Measurements from ENCODE around the gene B4GALNT2. TPM values are rescaled to one million over a fixed set of nuclear protein-coding genes. Genes with fewer than 3 reads are reported as not detected.

Gene B4GALNT2
- total RNA-seq, 1 donor from 2014 or later: not detected

- no peak overlapping the region for H3K4me3 Mint-ChIP-seq
- H3K27me3 Mint-ChIP-seq (ENCODE audit: low read depth): peaks cover 16% of the 10 kb centered on the region
- no peak overlapping the region for H3K27ac Mint-ChIP-seq (ENCODE audit: unreplicated experiment)
- H3K9me3 Mint-ChIP-seq: no peaks in the 10 kb centered on the region
- H3K36me3 Mint-ChIP-seq (ENCODE audit: low read depth): no peaks in the 10 kb centered on the region
- TF ChIP-seq CTCF (conservative IDR thresholded peaks at IDR 0.05): no peak
- DNase-seq (ENCODE audit: low read depth, low spot score): no peak
- H3K4me1 Mint-ChIP-seq: no peaks in the 10 kb centered on the region
Measured at GRCh38 chr17:49151996-49152395, 19.4 kb downstream of the B4GALNT2 start.

GRCh38 chr17:49156256-49156655 is 23.7 kb downstream of the B4GALNT2 start:
- H3K27ac Mint-ChIP-seq (ENCODE audit: unreplicated experiment): no peak overlapping the region
- no peaks in the 10 kb centered on the region for H3K36me3 Mint-ChIP-seq (ENCODE audit: low read depth)
- no peak for DNase-seq (ENCODE audit: low read depth, low spot score)
- H3K27me3 Mint-ChIP-seq (ENCODE audit: low read depth): peaks cover 47% of the 10 kb centered on the region
- H3K9me3 Mint-ChIP-seq: no peaks in the 10 kb centered on the region
- no peak for TF ChIP-seq CTCF (conservative IDR thresholded peaks at IDR 0.05)
- no peaks in the 10 kb centered on the region for H3K4me1 Mint-ChIP-seq
- no peak overlapping the region for H3K4me3 Mint-ChIP-seq

- TF ChIP-seq CTCF (conservative IDR thresholded peaks at IDR 0.05): no peak
- DNase-seq (ENCODE audit: low read depth, low spot score): no peak
- H3K27me3 Mint-ChIP-seq (ENCODE audit: low read depth): peaks cover 56% of the 10 kb centered on the region
- no peaks in the 10 kb centered on the region for H3K36me3 Mint-ChIP-seq (ENCODE audit: low read depth)
- H3K4me1 Mint-ChIP-seq: no peaks in the 10 kb centered on the region
- no peak overlapping the region for H3K4me3 Mint-ChIP-seq
- H3K9me3 Mint-ChIP-seq: no peaks in the 10 kb centered on the region
- no peak overlapping the region for H3K27ac Mint-ChIP-seq (ENCODE audit: unreplicated experiment)
Measured at GRCh38 chr17:49157784-49158183, 25.2 kb downstream of the B4GALNT2 start.

GRCh38 chr17:49162866-49163265 is 30.3 kb downstream of the B4GALNT2 start:
- no peak for TF ChIP-seq CTCF (conservative IDR thresholded peaks at IDR 0.05)
- Mint-ChIP-seq H3K27ac (ENCODE audit: unreplicated experiment) (no peak overlapping the region), H3K4me1 (no peaks in the 10 kb centered on the region), H3K36me3 (ENCODE audit: low read depth) (no peaks in the 10 kb centered on the region), H3K9me3 (no peaks in the 10 kb centered on the region), H3K27me3 (ENCODE audit: low read depth) (peaks cover 83% of the 10 kb centered on the region), H3K4me3 (no peak overlapping the region)
- no peak for DNase-seq (ENCODE audit: low read depth, low spot score)

- no peak for TF ChIP-seq CTCF (conservative IDR thresholded peaks at IDR 0.05)
- DNase-seq (ENCODE audit: low read depth, low spot score): no peak
- H3K4me1 Mint-ChIP-seq: no peaks in the 10 kb centered on the region
- H3K9me3 Mint-ChIP-seq: no peaks in the 10 kb centered on the region
- no peak overlapping the region for H3K4me3 Mint-ChIP-seq
- H3K27ac Mint-ChIP-seq (ENCODE audit: unreplicated experiment): no peak overlapping the region
- H3K27me3 Mint-ChIP-seq (ENCODE audit: low read depth): peaks cover 82% of the 10 kb centered on the region
- no peaks in the 10 kb centered on the region for H3K36me3 Mint-ChIP-seq (ENCODE audit: low read depth)
Measured at GRCh38 chr17:49165143-49165542, 32.6 kb downstream of the B4GALNT2 start.

- Mint-ChIP-seq H3K36me3 (ENCODE audit: low read depth) (no peaks in the 10 kb centered on the region), H3K27me3 (ENCODE audit: low read depth) (peaks cover 89% of the 10 kb centered on the region), H3K9me3 (no peaks in the 10 kb centered on the region), H3K27ac (ENCODE audit: unreplicated experiment) (no peak overlapping the region), H3K4me3 (no peak overlapping the region), H3K4me1 (no peaks in the 10 kb centered on the region)
- no peak for TF ChIP-seq CTCF (conservative IDR thresholded peaks at IDR 0.05)
- no peak for DNase-seq (ENCODE audit: low read depth, low spot score)
Measured at GRCh38 chr17:49168706-49169105, 36.1 kb downstream of the B4GALNT2 start.
